Amygdala (tissue), 56 donors: ENCODE results near the gene FCN3.

Source experiments
- DNase-seq, 56 donors: peaks; one replicate each; lab custom pipeline; 2025; lab: John Stamatoyannopoulos, UW

Gene FCN3

GRCh38 chr1:27346357-27346756 lies 28.3 kb downstream of the FCN3 start:
- DNase-seq = no peak

GRCh38 chr1:27345272-27345671 lies 29.4 kb downstream of the FCN3 start:
- no peak for DNase-seq

GRCh38 chr1:27343639-27344025 lies 31.0 kb downstream of the FCN3 start:
- DNase-seq = no peak

- DNase-seq = no peak
Measured at GRCh38 chr1:27342778-27343638, 31.6 kb downstream of the FCN3 start.

GRCh38 chr1:27342391-27342777 lies 32.2 kb downstream of the FCN3 start:
- no peak for DNase-seq

GRCh38 chr1:27341525-27342252 lies 32.9 kb downstream of the FCN3 start, which contains the start of gene SYTL1:
SYTL1 (plus strand) TSS chr1:27342022; CDS start chr1:27345335, 3,313 bp downstream.
- DNase-seq = peak in 4 of 56 donors; percentile 9 to 36 (median 22)

- no peak for DNase-seq
Measured at GRCh38 chr1:27339213-27339612, 35.4 kb downstream of the FCN3 start.

GRCh38 chr1:27338751-27339150 lies 35.9 kb downstream of the FCN3 start:
- no peak for DNase-seq

- DNase-seq = no peak
Measured at GRCh38 chr1:27336756-27337155, 37.9 kb downstream of the FCN3 start.

GRCh38 chr1:27335506-27336422 lies 38.9 kb downstream of the FCN3 start:
- no peak for DNase-seq

GRCh38 chr1:27333717-27334279 lies 40.8 kb downstream of the FCN3 start:
- DNase-seq = no peak

GRCh38 chr1:27332536-27333281 lies 41.9 kb downstream of the FCN3 start:
- peak in 14 of 56 donors; percentile 5 to 57 (median 25) for DNase-seq

GRCh38 chr1:27331922-27332321 lies 42.7 kb downstream of the FCN3 start:
- no peak for DNase-seq

GRCh38 chr1:27331426-27331825 lies 43.2 kb downstream of the FCN3 start:
- DNase-seq = no peak

GRCh38 chr1:27330786-27331185 lies 43.8 kb downstream of the FCN3 start:
- no peak for DNase-seq

GRCh38 chr1:27327964-27328363 lies 46.7 kb downstream of the FCN3 start:
- no peak for DNase-seq

- DNase-seq = no peak
Measured at GRCh38 chr1:27325286-27325685, 49.3 kb downstream of the FCN3 start.

- DNase-seq = no peak
Measured at GRCh38 chr1:27322569-27323240, 51.9 kb downstream of the FCN3 start.
